Amygdala (tissue), 56 donors: ENCODE measurements around the gene SNX4.
A peak's percentile ranks its signal among the peaks of the same experiment; 100 is the strongest.
"Not testable (repeated sequence)": the region's sequence is repeated elsewhere in the genome, so short reads cannot be mapped to it uniquely, and the experiment has no call there.

Source experiments
- DNase-seq, 56 donors: peaks; one replicate each; lab custom pipeline; 2025; lab: John Stamatoyannopoulos, UW

The SNX4 gene

DNA sequence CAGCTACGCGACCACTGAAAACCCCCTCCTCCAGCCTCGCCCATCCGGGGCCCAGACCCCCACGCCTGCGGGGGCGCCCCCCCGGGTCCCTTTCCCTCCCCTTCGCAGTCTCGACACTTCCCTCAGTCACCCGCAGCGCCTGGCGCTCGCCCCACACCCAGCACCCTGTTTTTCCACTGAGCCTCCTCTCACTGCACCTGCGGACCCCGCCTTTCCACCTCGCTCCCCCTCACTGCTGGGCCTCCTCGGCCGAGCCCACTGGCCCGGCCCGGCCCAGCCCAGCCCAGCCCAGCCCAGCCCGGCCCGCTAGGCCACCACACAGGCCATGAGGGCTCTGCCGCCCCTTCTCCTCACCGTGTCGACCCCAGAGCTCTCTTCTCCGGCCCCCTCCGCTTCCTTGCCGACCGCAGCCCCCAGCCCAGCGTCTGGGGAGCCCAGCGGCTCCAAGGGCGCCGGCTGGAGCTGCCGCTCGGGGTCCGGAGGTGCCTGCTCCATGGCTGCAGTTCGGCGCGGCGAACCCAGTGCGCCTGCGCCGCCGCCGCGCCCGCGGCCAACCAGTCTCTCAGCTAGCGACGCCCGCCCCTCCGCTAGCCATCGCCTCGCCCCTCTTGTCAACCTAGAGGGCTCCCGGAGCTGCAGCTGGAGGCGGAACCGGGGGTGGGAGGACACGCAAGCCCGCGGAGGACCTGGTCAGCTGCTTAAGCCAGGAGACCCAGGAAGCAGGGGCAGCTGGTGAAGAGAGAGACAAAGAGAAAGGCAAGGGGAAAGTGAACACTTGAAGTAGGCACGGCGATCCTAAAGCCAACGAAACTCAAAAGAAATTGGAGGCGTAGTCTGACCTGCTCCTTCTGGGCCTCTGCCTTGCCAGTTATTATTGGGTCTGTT, at the start of gene SNX4:
TSS of gene SNX4 (minus strand) at position 525 of the 885 bp plus-strand sequence. CDS start at position 495, 30 bp downstream.
- peak; percentile 27 to 92 (median 84) for DNase-seq

DNA sequence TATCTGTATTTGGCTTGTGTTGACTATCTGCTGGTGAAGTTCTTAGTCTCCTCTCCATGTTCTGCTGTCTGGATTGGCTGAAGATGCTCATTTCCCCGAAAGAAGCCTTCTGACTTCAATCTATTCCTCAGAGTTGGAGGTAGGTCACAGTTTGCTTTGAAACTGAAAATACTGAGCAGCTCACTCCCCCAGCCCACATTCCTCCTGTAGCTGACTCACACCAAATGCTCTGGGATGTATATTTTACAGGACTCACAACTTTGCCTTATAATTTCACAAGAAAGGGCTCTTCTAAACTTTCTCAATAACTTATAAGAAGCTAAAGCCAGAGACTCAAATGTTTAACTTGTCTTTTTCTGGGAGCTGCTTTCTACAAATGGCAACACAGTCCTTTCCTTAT, 36.3 kb upstream of the SNX4 start:
- no peak for DNase-seq

- no peak for DNase-seq
These were observed 32.4 kb upstream of the SNX4 start for GRCh38 chr3:125552401-125552800.

- DNase-seq = no peak
These were observed 8.9 kb upstream of the SNX4 start for GRCh38 chr3:125528920-125529319.

GRCh38 chr3:125525153-125525552, 5.2 kb upstream of the SNX4 start:
- no peak for DNase-seq

GRCh38 chr3:125520563-125520919, 539 bp upstream of the SNX4 start:
- peak in 1 of 56 donors; percentile 14 for DNase-seq

GRCh38 chr3:125515421-125515820, 4.6 kb downstream of the SNX4 start:
- no peak for DNase-seq

GRCh38 chr3:125513490-125514115, 6.4 kb downstream of the SNX4 start:
- no peak for DNase-seq

DNA sequence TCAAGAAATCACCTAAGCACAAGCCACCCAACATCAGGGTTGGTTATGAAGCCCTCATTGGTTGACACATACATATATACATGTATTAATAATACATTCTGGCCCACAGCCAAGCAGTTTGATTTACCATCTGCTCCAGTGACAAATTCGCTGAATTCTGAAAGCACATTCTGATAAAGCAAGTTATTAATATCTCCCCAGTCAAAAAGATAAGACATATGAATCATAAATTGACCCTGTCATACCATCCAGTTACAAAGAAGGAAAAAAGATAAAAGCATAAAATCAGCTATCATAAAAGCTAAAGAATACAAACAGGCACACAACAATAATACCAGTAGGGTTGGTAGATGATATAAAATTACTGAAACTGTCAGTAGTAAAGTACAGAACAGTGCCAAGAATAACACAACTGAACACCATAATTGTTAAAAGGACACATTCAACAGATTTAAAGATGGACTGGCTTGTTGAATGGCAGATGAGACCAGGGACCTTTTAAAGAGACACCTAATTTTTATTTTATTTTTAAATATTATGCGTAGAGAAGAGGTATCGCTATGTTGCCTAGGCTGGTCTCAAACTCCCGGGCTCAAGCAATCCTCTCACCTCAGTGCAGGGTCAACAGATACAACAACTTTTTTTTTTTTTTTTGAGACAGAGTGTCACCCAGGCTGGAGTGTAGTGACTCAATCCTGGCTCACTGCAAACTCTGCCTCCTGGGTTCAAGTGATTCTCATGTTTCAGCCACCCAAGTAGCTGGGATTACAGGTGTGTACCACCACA, 7.7 kb downstream of the SNX4 start:
- DNase-seq = peak in 6 of 56 donors; percentile 3 to 59 (median 11)

- DNase-seq = no peak
These were observed 8.4 kb downstream of the SNX4 start for GRCh38 chr3:125511420-125512118.

GRCh38 chr3:125507128-125507527, 12.9 kb downstream of the SNX4 start:
- DNase-seq = no peak

DNA sequence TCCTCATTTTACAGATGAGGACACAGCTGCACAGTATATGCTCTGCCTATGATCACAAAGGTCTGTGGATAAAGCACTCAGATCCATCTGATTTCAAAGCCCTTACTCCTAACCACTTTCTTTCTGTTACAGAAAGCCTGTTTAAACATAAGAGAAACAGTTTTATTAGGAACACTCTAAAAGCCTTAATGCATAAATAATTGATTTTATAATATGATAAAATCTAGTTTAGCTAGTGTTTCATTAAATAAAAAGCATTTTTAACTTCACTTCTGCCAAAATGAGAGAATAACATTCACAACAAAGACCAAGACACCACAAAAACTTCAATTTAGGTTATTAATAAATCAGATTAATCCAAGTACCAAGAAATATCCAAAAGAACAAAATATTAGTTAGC, 21.4 kb downstream of the SNX4 start:
- DNase-seq = no peak

DNA sequence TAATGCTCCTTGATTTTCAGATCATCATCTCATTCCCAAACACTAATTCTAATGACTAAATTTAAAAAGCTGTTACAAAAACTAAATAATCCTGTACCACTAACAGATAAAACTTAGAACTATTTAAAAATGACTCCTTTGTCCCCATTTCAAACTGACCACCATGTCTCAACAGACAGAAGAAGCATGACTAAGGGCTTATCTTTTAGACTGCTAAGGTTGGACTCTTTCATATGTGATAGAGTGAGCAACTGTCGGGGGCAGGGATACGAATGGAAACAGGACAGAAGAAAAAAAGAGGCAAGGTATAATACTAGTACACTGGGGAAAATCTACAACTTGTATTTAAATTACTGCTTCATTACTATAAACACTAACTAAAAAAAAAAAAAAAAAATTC, 23.3 kb downstream of the SNX4 start:
- DNase-seq = no peak

DNA sequence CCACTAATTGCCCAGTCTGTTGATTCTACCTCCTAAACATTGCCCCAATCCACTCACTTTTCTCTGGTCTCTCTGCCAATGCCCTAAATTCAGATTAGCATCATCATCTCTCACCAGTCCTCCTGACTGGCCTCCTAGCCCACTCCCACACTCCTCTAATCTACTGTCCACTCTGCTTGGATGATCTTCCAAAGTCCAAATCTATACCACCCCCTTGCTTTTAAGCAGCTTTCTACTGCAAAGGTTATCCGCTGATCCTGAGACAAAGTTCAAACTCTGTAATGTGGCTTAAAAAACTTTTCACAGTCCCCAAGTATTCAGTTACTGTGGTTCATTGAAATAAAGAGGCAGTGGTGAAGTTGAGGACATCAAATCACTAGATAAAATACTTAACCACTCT, 37.6 kb downstream of the SNX4 start:
- no peak for DNase-seq

DNA sequence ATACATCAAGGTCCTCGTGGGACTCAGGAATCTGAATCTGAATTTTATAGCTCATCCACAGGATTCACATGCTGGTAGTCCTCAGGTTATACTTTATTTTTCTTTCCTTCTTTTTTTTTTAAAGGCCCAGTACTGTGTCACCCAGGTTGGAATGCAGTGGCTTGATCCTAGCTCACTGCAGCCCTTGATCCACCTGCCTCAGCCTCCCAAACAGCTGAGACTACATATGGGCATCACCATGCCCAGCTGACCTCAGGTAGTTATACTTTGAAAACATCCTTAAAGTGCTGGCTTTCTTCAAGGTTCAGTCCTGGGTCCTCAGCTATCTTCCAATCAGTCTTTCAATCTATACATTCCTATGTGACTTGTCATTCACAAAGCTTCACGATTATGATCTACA, 38.2 kb downstream of the SNX4 start:
- DNase-seq = no peak

DNA sequence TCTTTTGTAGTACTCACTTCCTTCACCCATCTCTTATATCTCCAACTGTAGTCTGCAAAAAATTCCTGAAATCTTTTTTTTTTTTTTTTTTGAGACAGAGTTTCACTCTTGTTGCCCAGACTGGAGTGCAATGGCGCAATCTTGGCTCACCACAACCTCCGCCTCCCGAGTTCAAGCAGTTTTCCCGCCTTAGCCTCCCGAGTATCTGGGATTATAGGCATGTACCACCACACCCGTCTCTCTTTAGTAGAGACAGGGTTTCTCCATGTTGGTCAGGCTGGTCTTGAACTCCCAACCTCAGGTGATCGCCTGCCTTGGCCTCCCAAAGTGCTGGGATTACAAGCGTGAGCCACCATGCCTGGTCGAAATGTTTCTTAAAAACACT, 38.6 kb downstream of the SNX4 start:
- not testable (repeated sequence) for DNase-seq

DNA sequence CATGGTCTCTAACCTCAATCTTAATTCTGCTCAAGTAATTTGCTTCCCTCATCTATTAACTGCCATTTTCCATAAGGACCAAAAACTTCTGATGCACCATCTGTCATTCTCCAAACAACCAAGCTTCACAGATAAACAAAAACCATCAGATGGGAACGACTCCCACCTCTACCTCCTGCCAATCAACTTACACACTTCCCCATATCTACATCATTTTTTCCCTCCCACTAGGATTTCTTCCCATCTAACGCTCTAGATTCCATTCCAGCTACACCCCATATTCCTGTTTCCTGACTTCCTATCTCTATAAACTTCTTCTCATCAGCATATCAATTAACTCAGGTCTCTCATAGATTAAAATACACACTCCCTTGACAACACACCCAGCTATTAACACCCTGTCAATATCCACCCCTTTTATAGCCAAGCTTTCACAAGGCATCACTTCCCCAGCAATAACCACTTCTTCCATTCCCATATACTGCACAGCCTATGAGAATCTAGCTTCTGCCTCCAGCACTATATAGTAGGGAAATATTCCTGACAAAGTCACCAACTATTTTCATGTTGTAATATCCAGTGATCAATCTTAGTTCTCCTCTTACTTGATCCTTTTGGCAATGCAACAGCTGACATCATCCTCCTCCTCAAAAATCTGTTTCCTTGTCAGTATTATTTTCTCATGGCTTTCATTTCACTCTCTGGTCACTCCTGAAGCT, 39.2 kb downstream of the SNX4 start:
- DNase-seq = no peak

DNA sequence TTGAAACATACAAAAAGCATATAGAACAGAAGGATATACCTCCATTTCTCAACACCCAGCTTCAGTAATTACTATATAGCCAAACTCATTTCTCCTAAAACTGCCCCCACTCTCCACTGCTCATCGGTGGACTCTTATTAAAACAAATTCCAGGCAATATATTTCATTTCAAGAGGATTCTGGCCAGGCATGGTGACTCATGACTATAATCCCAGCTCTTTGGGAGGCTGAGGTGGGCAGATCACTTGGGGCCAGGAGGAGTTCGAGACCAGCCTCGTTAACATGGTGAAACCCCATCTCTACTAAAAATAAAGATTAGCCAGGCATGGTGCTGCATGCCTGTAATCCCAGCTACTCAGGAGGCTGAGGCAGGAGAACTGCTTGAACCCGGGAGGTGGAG, 40.9 kb downstream of the SNX4 start:
- no peak for DNase-seq

DNA sequence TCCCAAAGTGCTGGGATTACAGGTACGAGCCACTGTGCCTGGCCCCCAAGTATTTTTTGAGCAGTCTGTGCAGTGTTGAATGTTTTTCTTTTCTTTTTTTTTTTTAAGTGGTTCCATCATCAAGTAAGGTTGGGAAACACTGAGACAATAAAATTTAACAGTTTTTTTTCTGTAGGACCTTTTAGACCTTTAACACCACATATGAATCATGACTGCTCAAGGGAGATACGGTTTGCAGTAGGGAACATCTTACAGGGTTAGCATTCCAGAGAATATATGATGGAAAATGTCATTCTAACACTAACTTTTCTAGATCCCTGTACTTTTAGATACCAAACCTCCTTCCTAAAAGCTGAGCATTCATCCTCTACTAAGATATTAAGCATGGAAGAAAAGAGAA, 41.7 kb downstream of the SNX4 start:
- DNase-seq = no peak

- no peak for DNase-seq
These were observed 42.3 kb downstream of the SNX4 start for GRCh38 chr3:125477701-125478100.
